ENCODE measurements around the gene DYNLRB1. TPM values are rescaled to one million over a fixed set of nuclear protein-coding genes. Genes with fewer than 3 reads are reported as not detected.

The DYNLRB1 gene
- total RNA-seq, 2 experiments from 2014 or later, result 88.5 to 93.6 TPM

GRCh38 chr20:34530342-34530741, 14.1 kb downstream of the DYNLRB1 start:
- H3K9me3 Mint-ChIP-seq (ENCODE audit: low read depth), result no peaks in the 10 kb centered on the region
- DNase-seq (no peak), ATAC-seq (no peak)
- CTCF ChIA-PET, result interaction anchor here (1.2 to 2.6 kb wide), 4 partner anchors 8 to 218 kb away, joined by 3 to 6 read pairs (median 4); no protein-coding TSS in a partner anchor
- no peaks in the 10 kb centered on the region for H3K27me3 Mint-ChIP-seq
- H3K36me3 Mint-ChIP-seq, result peaks cover 14% of the 10 kb centered on the region
- no peaks in the 10 kb centered on the region for H3K4me1 Mint-ChIP-seq
- no peak overlapping the region for H3K27ac Mint-ChIP-seq
- no peak overlapping the region for H3K4me3 Mint-ChIP-seq

- CTCF ChIA-PET, result interaction anchor here (0.6 to 2.6 kb wide), 3 partner anchors 15 to 219 kb away, joined by 3 to 6 read pairs (median 3); no protein-coding TSS in a partner anchor
- H3K27ac Mint-ChIP-seq, result no peak overlapping the region
- H3K4me3 Mint-ChIP-seq, result no peak overlapping the region
Observed at GRCh38 chr20:34531608-34532265, 15.5 kb downstream of the DYNLRB1 start.

GRCh38 chr20:34532320-34532719, 16.1 kb downstream of the DYNLRB1 start:
- Mint-ChIP-seq H3K36me3 (peaks cover 18% of the 10 kb centered on the region), H3K4me3 (no peak overlapping the region), H3K27ac (no peak overlapping the region), H3K9me3 (ENCODE audit: low read depth) (no peaks in the 10 kb centered on the region), H3K27me3 (no peaks in the 10 kb centered on the region), H3K4me1 (no peaks in the 10 kb centered on the region)
- CTCF ChIA-PET, result interaction anchor here (1.2 to 2.6 kb wide), 2 partner anchors 16 to 220 kb away, joined by 3 to 6 read pairs; no protein-coding TSS in a partner anchor
- DNase-seq (no peak), ATAC-seq (no peak)

More at GRCh38 chr20:34531608-34532265, 15.5 kb downstream of the DYNLRB1 start:
- no peaks in the 10 kb centered on the region for H3K4me1 Mint-ChIP-seq
- no peak for ATAC-seq
- H3K36me3 Mint-ChIP-seq, result peaks cover 18% of the 10 kb centered on the region
- no peaks in the 10 kb centered on the region for H3K9me3 Mint-ChIP-seq (ENCODE audit: low read depth)
- no peak for DNase-seq
- H3K27me3 Mint-ChIP-seq, result no peaks in the 10 kb centered on the region

GRCh38 chr20:34532756-34533155, 16.5 kb downstream of the DYNLRB1 start:
- Mint-ChIP-seq H3K4me3 (no peak overlapping the region), H3K9me3 (ENCODE audit: low read depth) (no peaks in the 10 kb centered on the region), H3K27ac (no peak overlapping the region), H3K4me1 (no peaks in the 10 kb centered on the region), H3K27me3 (no peaks in the 10 kb centered on the region), H3K36me3 (peaks cover 19% of the 10 kb centered on the region)
- no peak for ATAC-seq
- CTCF ChIA-PET, result interaction anchor here (1.2 to 2.6 kb wide), 2 partner anchors 16 to 220 kb away, joined by 3 to 6 read pairs; no protein-coding TSS in a partner anchor
- no peak for DNase-seq

GRCh38 chr20:34534391-34535165, 18.4 kb downstream of the DYNLRB1 start:
- Mint-ChIP-seq H3K27ac (no peak overlapping the region), H3K27me3 (no peaks in the 10 kb centered on the region), H3K9me3 (ENCODE audit: low read depth) (no peaks in the 10 kb centered on the region), H3K4me1 (no peaks in the 10 kb centered on the region), H3K36me3 (peaks cover 18% of the 10 kb centered on the region), H3K4me3 (no peak overlapping the region)
- ATAC-seq (no peak), DNase-seq (no peak)
- CTCF ChIA-PET, result interaction anchor here (1.2 kb wide), 1 partner anchor 222 kb away, joined by 5 read pairs; no protein-coding TSS in a partner anchor

GRCh38 chr20:34535301-34535840, 19.1 kb downstream of the DYNLRB1 start:
- no peak overlapping the region for H3K27ac Mint-ChIP-seq
- ATAC-seq, result no peak
- peaks cover 20% of the 10 kb centered on the region for H3K36me3 Mint-ChIP-seq
- H3K4me1 Mint-ChIP-seq, result no peaks in the 10 kb centered on the region
- no peak overlapping the region for H3K4me3 Mint-ChIP-seq
- no peak for DNase-seq
- H3K27me3 Mint-ChIP-seq, result no peaks in the 10 kb centered on the region
- CTCF ChIA-PET, result interaction anchor here (0.7 to 2.2 kb wide), 2 partner anchors 223 to 235 kb away, joined by 4 to 8 read pairs; no protein-coding TSS in a partner anchor
- H3K9me3 Mint-ChIP-seq (ENCODE audit: low read depth), result no peaks in the 10 kb centered on the region

DNA sequence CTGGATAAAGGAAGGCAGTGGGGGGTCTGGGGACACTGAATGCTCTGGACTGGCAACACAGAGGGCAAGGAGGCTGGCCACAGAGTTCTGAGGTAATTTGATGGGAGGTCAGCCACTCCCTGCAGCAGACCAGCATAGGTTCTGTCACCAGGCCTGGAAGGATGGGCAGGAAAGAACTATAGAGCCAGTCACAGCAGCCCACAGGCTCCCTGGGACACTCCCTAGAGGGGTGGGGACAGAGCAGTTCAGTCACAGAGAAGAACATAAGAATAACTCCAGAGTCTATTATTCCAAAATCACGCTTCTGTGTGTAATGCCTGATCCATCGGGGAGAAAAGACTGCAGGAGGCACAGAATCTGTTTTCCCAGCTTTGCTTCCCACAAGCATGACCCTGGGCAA, 19.6 kb downstream of the DYNLRB1 start:
- H3K27me3 Mint-ChIP-seq, result no peaks in the 10 kb centered on the region
- no peaks in the 10 kb centered on the region for H3K9me3 Mint-ChIP-seq (ENCODE audit: low read depth)
- CTCF ChIA-PET, result interaction anchor here (0.7 to 5.3 kb wide), 3 partner anchors 171 to 234 kb away, joined by 4 to 42 read pairs (median 8); no protein-coding TSS in a partner anchor
- H3K36me3 Mint-ChIP-seq, result peaks cover 23% of the 10 kb centered on the region
- H3K4me3 Mint-ChIP-seq, result no peak overlapping the region
- DNase-seq (no peak), ATAC-seq (no peak)
- H3K27ac Mint-ChIP-seq, result no peak overlapping the region
- peaks cover under 1% of the 10 kb centered on the region for H3K4me1 Mint-ChIP-seq

- Mint-ChIP-seq H3K36me3 (peaks cover 27% of the 10 kb centered on the region), H3K27ac (peak overlapping the region; percentile 11), H3K27me3 (no peaks in the 10 kb centered on the region), H3K9me3 (ENCODE audit: low read depth) (no peaks in the 10 kb centered on the region), H3K4me3 (no peak overlapping the region), H3K4me1 (peaks cover 9% of the 10 kb centered on the region)
- ATAC-seq, result peak; percentile 41
- CTCF ChIA-PET, result interaction anchor here (0.6 to 5.3 kb wide), 8 partner anchors 20 to 233 kb away, joined by 3 to 42 read pairs (median 3); no protein-coding TSS in a partner anchor
- peak; percentile 54 for DNase-seq
Observed at GRCh38 chr20:34536798-34537394, 20.7 kb downstream of the DYNLRB1 start.

DNA sequence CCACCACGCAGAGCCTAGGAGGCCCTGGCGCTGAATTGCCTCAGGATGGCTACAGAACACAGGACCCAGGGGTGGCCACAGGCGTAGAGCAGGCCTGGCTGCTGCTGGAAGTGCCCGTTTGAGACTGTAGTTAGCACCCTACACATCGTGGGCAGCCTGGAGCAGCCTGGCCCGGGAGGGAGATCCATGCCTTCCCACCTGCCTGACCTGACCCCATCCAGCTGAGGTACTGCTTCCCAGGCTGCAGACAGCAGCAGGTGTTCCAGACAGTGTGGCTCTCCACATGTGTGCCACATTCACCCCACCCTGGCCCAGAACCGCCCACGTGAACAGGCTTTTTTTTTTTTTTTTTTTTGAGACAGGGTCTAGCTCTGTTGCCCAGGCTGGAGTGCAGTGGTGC, 21.4 kb downstream of the DYNLRB1 start:
- ATAC-seq (no peak), DNase-seq (no peak)
- no peak overlapping the region for H3K27ac Mint-ChIP-seq
- no peaks in the 10 kb centered on the region for H3K27me3 Mint-ChIP-seq
- H3K4me3 Mint-ChIP-seq, result no peak overlapping the region
- H3K4me1 Mint-ChIP-seq, result peaks cover 9% of the 10 kb centered on the region
- CTCF ChIA-PET, result interaction anchor here (1.1 to 5.3 kb wide), 11 partner anchors 21 to 232 kb away, joined by 3 to 42 read pairs (median 6); partner anchors contain the start of gene TP53INP2
- peaks cover 27% of the 10 kb centered on the region for H3K36me3 Mint-ChIP-seq
- H3K9me3 Mint-ChIP-seq (ENCODE audit: low read depth), result no peaks in the 10 kb centered on the region

GRCh38 chr20:34538671-34539123, 22.5 kb downstream of the DYNLRB1 start:
- Mint-ChIP-seq H3K36me3 (peaks cover 27% of the 10 kb centered on the region), H3K9me3 (ENCODE audit: low read depth) (no peaks in the 10 kb centered on the region), H3K4me3 (no peak overlapping the region), H3K27me3 (no peaks in the 10 kb centered on the region), H3K4me1 (peaks cover 9% of the 10 kb centered on the region), H3K27ac (no peak overlapping the region)
- CTCF ChIA-PET, result interaction anchor here (0.7 to 5.3 kb wide), 17 partner anchors 8 to 231 kb away, joined by 3 to 42 read pairs (median 4); partner anchors contain the start of gene TP53INP2
- ATAC-seq, result peak; percentile 42
- peak; percentile 65 for DNase-seq

DNA sequence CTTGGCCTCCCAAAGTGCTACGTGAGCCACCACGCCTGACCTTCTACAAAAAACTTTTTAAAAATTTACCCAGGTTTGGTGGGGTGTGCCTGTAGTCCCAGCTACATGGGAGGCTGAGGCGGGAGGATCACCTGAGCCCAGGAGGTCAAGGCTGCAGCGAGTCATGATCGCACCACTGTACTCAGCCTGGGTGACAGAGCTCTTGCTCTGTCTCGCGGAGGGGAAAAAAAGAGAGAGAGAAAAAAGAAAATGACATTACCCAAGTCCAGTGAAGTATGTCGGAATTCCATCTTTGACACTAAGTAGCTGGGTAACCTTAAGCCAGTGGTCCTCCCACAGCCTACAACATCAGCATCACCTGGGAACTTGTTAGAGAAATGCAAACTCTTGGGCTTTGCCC, 23.5 kb downstream of the DYNLRB1 start:
- no peaks in the 10 kb centered on the region for H3K9me3 Mint-ChIP-seq (ENCODE audit: low read depth)
- CTCF ChIA-PET, result interaction anchor here (0.6 to 5.3 kb wide), 7 partner anchors 9 to 253 kb away, joined by 3 to 42 read pairs (median 4); no protein-coding TSS in a partner anchor
- H3K27me3 Mint-ChIP-seq, result no peaks in the 10 kb centered on the region
- DNase-seq, result no peak
- no peak overlapping the region for H3K27ac Mint-ChIP-seq
- H3K4me1 Mint-ChIP-seq, result peaks cover 9% of the 10 kb centered on the region
- H3K36me3 Mint-ChIP-seq, result peaks cover 23% of the 10 kb centered on the region
- no peak overlapping the region for H3K4me3 Mint-ChIP-seq
- no peak for ATAC-seq

DNA sequence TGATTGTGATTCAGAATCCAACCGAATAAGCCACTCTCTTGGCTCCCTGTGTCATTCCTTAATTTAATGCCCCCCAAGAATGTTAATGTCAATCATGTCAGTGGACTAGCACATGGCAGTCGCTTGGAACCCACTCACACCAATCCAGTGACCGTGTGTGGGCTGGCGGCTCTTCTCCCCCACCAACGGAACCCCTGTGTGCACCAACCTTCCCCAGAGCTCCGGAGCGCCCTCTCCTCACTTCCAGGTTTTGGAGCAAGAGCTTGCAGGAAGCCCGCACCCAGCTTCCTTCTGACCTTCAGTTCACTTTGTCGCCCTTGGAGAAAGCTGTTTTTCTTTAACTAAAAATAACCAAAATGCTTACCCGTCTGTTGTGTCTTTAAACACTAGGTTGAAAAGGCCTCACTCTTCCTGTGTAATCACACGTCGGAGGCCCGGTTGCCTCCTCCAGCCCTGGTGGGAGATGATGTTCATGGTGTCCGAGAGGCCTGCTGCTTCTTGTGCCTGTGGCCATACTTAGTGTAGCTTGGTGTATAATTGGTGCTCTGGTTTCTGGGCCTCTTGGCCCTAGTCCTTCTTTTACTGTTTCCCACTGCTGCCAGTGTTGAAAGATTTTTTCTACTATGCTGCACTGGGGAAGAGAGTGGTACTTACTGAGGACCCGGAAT, 24.5 kb downstream of the DYNLRB1 start:
- Mint-ChIP-seq H3K4me1 (peaks cover 9% of the 10 kb centered on the region), H3K36me3 (peaks cover 19% of the 10 kb centered on the region), H3K4me3 (no peak overlapping the region), H3K9me3 (ENCODE audit: low read depth) (no peaks in the 10 kb centered on the region), H3K27me3 (no peaks in the 10 kb centered on the region), H3K27ac (peak overlapping the region; percentile 66)
- no peak for DNase-seq
- no peak for ATAC-seq
- CTCF ChIA-PET, result interaction anchor here (0.9 to 5.3 kb wide), 6 partner anchors 10 to 229 kb away, joined by 3 to 42 read pairs (median 4); no protein-coding TSS in a partner anchor

Data from activated CD8-positive, alpha-beta memory T cell treated with anti-CD3 and anti-CD28 coated beads, Interleukin-2, amount 10 ng/mL, durations not matched to agents 7 days and 5 days (primary cell).